Caco-2 (cell line): ENCODE results near the gene KCNH4. TPM values are rescaled to one million over a fixed set of nuclear protein-coding genes. Genes with fewer than 3 reads are reported as not detected.

Source experiments
- BruUV-seq: library from RNA; stranded (reverse); fragments of 400-500 nt; replicated peaks from 2 replicates; lab custom pipeline; 2021; lab: Mats Ljungman, UMichigan
- CTCF ChIA-PET: fragments of 300-600 bp; sonication (Branson Sonifier 250); formaldehyde crosslinking; loops from one replicate; lab custom pipeline; 2022; ENCODE audit warnings: antibody characterized with exemption; lab: Charles Lee
- POLR2A ChIA-PET: fragments of 300-600 bp; sonication (Branson Sonifier 250); formaldehyde crosslinking; loops from one replicate; lab custom pipeline; 2022; ENCODE audit warnings: antibody characterized with exemption; lab: Charles Lee
- DNase-seq, 2 experiments: peaks; one replicate each; pipeline versions ENCODE4 v3.0.0 to v3.0.0-alpha.2; 2020 to 2022
- H3K27me3 ChIP-seq: replicated peaks from 2 replicates; pipeline ENCODE4 v1.6.0; 2011; ENCODE audit warnings: low read length; ENCODE audit not compliant: control insufficient read depth, insufficient read depth
- H3K36me3 ChIP-seq: 2 replicates; pipeline ENCODE4 v1.5.1; 2011; ENCODE audit warnings: low read length; ENCODE audit not compliant: control insufficient read depth, insufficient read depth
- H3K4me1 ChIP-seq: fragments of 250-450 bp; sonication (Bioruptor Pico); 2 replicates; pipeline ENCODE4 v1.5.1; 2020; ENCODE audit warnings: mild to moderate bottlenecking
- H3K4me3 ChIP-seq: 2 replicates; pipeline ENCODE4 v1.5.1; 2011; ENCODE audit warnings: low read depth, mild to moderate bottlenecking, control low read depth, low read length
- H3K9me3 ChIP-seq: fragments of 250-450 bp; sonication (Bioruptor Pico); 2 replicates; pipeline ENCODE4 v1.5.1; 2020; ENCODE audit warnings: mild to moderate bottlenecking, moderate library complexity
- H3K27ac Mint-ChIP-seq: one replicate; pipeline ENCODE4 v1.8.0; 2022; ENCODE audit warnings: mixed read lengths; ENCODE audit not compliant: unreplicated experiment
- H3K27me3 Mint-ChIP-seq: one replicate; pipeline ENCODE4 v1.8.0; 2022; ENCODE audit warnings: mixed read lengths; ENCODE audit not compliant: insufficient read depth, unreplicated experiment
- H3K36me3 Mint-ChIP-seq: one replicate; pipeline ENCODE4 v1.8.0; 2022; ENCODE audit warnings: mild to moderate bottlenecking, mixed read lengths; ENCODE audit not compliant: insufficient read depth, unreplicated experiment
- H3K4me1 Mint-ChIP-seq: one replicate; pipeline ENCODE4 v1.8.0; 2022; ENCODE audit warnings: low read depth, mixed read lengths; ENCODE audit not compliant: unreplicated experiment
- H3K4me3 Mint-ChIP-seq: one replicate; pipeline ENCODE4 v1.8.0; 2022; ENCODE audit warnings: mild to moderate bottlenecking, moderate library complexity, mixed read lengths; ENCODE audit not compliant: unreplicated experiment
- H3K9me3 Mint-ChIP-seq: one replicate; pipeline ENCODE4 v1.8.0; 2022; ENCODE audit warnings: mixed read lengths; ENCODE audit not compliant: unreplicated experiment
- intact Hi-C: fragments of 100-400 bp; cut with micrococcal nuclease; formaldehyde crosslinking; loops from one replicate; pipeline ENCODE4 v1.10.0; 2022; ENCODE audit not compliant: unreplicated experiment
- total RNA-seq: library from RNA; stranded (reverse); gene quantifications from 2 replicates; pipeline ENCODE4 v1.2.3, GENCODE V29; 2022
- TF ChIP-seq, protein P1 (sequence below), 2 experiments: fragments of 200-600 bp in 1 of 2; IDR thresholded peaks; 1 replicate in 1 of 2; 2 replicates in 1 of 2; pipeline versions ENCODE4 v1.5.1 to v1.8.0; 2011 to 2022; ENCODE audit warnings: antibody characterized with exemption in 1 of 2, control low read depth in 1 of 2, inconsistent platforms in 1 of 2, low read depth in 1 of 2, low read length in 1 of 2, mild to moderate bottlenecking in 1 of 2, moderate library complexity in 1 of 2; ENCODE audit not compliant: insufficient read depth in 1 of 2, severe bottlenecking in 1 of 2, unreplicated experiment in 1 of 2

KCNH4 gene
- total RNA-seq, 1 experiment from 2014 or later: 0.07 TPM

GRCh38 chr17:42117397-42118125 lies 63.4 kb downstream of the KCNH4 start:
- Mint-ChIP-seq H3K36me3 (peaks cover 43% of the 10 kb centered on the region), H3K4me3 (no peak overlapping the region), H3K27ac (no peak overlapping the region), H3K27me3 (no peaks in the 10 kb centered on the region), H3K4me1 (no peaks in the 10 kb centered on the region), H3K9me3 (no peaks in the 10 kb centered on the region)
- no peak for DNase-seq
- Histone ChIP-seq H3K4me3 (no peak overlapping the region), H3K27me3 (no peaks in the 10 kb centered on the region), H3K36me3 (no peaks in the 10 kb centered on the region; the same call in none of the 2 replicates), H3K4me1 (peaks cover 6% of the 10 kb centered on the region), H3K9me3 (no peaks in the 10 kb centered on the region)
- intact Hi-C loops: no loop called here
- TF ChIP-seq, protein P1, sequence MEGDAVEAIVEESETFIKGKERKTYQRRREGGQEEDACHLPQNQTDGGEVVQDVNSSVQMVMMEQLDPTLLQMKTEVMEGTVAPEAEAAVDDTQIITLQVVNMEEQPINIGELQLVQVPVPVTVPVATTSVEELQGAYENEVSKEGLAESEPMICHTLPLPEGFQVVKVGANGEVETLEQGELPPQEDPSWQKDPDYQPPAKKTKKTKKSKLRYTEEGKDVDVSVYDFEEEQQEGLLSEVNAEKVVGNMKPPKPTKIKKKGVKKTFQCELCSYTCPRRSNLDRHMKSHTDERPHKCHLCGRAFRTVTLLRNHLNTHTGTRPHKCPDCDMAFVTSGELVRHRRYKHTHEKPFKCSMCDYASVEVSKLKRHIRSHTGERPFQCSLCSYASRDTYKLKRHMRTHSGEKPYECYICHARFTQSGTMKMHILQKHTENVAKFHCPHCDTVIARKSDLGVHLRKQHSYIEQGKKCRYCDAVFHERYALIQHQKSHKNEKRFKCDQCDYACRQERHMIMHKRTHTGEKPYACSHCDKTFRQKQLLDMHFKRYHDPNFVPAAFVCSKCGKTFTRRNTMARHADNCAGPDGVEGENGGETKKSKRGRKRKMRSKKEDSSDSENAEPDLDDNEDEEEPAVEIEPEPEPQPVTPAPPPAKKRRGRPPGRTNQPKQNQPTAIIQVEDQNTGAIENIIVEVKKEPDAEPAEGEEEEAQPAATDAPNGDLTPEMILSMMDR (IDR thresholded peaks at IDR 0.05; ENCODE audit: insufficient read depth in 1 of 2, low read depth in 1 of 2, low read length in 1 of 2, severe bottlenecking in 1 of 2, unreplicated experiment in 1 of 2): no peak
- ChIA-PET POLR2A (no interaction called here), CTCF (interaction anchor here (0.6 to 1.3 kb wide), 4 partner anchors 19 to 92 kb away, joined by 3 to 5 read pairs (median 3); no protein-coding TSS in a partner anchor)
- BruUV-seq: no TSS peak

DNA sequence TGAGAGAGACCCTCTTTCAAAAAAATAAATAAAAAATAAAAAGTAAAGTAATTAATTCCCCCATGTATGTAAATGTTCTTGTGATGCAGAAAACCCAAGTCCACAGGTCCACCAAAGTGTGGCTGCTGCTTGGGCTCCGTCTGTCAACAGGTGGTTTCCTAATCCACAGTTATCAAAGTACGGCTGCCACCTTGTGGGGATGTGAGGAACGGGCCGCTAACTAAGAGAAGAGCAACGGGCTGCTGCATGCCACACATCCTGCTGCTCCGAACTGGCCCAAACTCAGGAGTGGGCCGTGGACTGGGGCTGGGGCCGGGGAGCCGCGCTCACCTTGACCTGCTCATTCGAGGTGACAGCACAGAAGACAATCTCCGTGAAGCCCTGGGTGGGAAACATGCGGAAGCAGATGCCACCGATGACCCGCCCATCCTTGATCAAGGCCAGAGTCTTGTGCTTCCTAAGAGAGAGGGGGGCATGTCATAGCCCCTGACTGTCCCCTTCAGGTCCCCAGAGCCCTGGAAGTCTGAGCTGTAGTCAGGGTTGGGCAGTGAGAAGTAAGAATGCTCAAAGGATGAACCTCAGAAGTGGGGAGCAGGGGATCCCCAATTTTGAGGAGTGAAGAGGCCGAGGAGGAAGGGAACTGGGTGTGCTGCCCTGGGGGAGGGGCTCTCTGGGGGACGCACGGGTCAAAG lies 64.1 kb downstream of the KCNH4 start:
- CTCF ChIA-PET: interaction anchor here (0.6 to 1.0 kb wide), 2 partner anchors 67 to 91 kb away, joined by 3 read pairs; no protein-coding TSS in a partner anchor
- TF ChIP-seq, protein P1 (IDR thresholded peaks at IDR 0.05; ENCODE audit: insufficient read depth in 1 of 2, low read depth in 1 of 2, low read length in 1 of 2, severe bottlenecking in 1 of 2, unreplicated experiment in 1 of 2): peak; percentile 87 to 90
- H3K4me3 Mint-ChIP-seq: no peak overlapping the region
- H3K4me1 Mint-ChIP-seq: no peaks in the 10 kb centered on the region
- POLR2A ChIA-PET: no interaction called here
- peak; percentile 85 to 86 for DNase-seq
- H3K36me3 ChIP-seq: no peaks in the 10 kb centered on the region; the same call in none of the 2 replicates
- H3K27me3 ChIP-seq: no peaks in the 10 kb centered on the region
- no peaks in the 10 kb centered on the region for H3K9me3 Mint-ChIP-seq
- no peak overlapping the region for H3K4me3 ChIP-seq
- H3K27me3 Mint-ChIP-seq: no peaks in the 10 kb centered on the region
- H3K9me3 ChIP-seq: no peaks in the 10 kb centered on the region
- no TSS peak for BruUV-seq
- no peak overlapping the region for H3K27ac Mint-ChIP-seq
- intact Hi-C loops: loop anchor here (1.0 kb wide), 3 partner anchors 50 to 154 kb away; no protein-coding TSS in a partner anchor
- peaks cover 6% of the 10 kb centered on the region for H3K4me1 ChIP-seq
- peaks cover 36% of the 10 kb centered on the region for H3K36me3 Mint-ChIP-seq

DNA sequence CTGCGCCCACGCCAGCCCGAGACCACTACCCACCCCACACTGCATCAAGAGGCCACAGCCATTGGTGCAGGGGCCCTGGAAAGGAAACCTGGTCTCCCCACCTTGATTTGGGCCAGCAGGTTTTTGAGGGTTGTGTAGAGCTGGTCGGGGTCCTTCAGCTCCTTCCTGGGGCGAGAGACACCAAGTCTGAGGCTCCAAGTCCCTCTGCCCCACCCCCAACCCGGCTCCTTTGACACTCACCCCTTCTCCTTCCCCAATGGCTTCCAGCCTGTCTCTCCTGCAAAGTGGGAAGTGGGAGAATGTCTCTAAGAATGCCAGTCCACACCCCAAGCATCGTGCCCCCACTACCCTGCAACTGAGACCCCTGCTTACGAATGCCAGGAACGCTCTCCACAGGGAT lies 66.8 kb downstream of the KCNH4 start:
- intact Hi-C loops: no loop called here
- H3K27me3 Mint-ChIP-seq: no peaks in the 10 kb centered on the region
- H3K9me3 Mint-ChIP-seq: no peaks in the 10 kb centered on the region
- H3K4me3 ChIP-seq: no peak overlapping the region
- H3K36me3 ChIP-seq: no peaks in the 10 kb centered on the region; the same call in none of the 2 replicates
- H3K27ac Mint-ChIP-seq: no peak overlapping the region
- H3K36me3 Mint-ChIP-seq: peaks cover 26% of the 10 kb centered on the region
- no peak for DNase-seq
- H3K27me3 ChIP-seq: no peaks in the 10 kb centered on the region
- no TSS peak for BruUV-seq
- no peaks in the 10 kb centered on the region for H3K4me1 Mint-ChIP-seq
- no peaks in the 10 kb centered on the region for H3K9me3 ChIP-seq
- CTCF ChIA-PET: no interaction called here
- H3K4me1 ChIP-seq: no peaks in the 10 kb centered on the region
- H3K4me3 Mint-ChIP-seq: no peak overlapping the region
- POLR2A ChIA-PET: no interaction called here
- TF ChIP-seq, protein P1 (IDR thresholded peaks at IDR 0.05; ENCODE audit: insufficient read depth in 1 of 2, low read depth in 1 of 2, low read length in 1 of 2, severe bottlenecking in 1 of 2, unreplicated experiment in 1 of 2): no peak
